ENCODE results near the gene AFTPH.
A peak's percentile ranks its signal among the peaks of the same experiment; 100 is the strongest.

The AFTPH gene, protein sequence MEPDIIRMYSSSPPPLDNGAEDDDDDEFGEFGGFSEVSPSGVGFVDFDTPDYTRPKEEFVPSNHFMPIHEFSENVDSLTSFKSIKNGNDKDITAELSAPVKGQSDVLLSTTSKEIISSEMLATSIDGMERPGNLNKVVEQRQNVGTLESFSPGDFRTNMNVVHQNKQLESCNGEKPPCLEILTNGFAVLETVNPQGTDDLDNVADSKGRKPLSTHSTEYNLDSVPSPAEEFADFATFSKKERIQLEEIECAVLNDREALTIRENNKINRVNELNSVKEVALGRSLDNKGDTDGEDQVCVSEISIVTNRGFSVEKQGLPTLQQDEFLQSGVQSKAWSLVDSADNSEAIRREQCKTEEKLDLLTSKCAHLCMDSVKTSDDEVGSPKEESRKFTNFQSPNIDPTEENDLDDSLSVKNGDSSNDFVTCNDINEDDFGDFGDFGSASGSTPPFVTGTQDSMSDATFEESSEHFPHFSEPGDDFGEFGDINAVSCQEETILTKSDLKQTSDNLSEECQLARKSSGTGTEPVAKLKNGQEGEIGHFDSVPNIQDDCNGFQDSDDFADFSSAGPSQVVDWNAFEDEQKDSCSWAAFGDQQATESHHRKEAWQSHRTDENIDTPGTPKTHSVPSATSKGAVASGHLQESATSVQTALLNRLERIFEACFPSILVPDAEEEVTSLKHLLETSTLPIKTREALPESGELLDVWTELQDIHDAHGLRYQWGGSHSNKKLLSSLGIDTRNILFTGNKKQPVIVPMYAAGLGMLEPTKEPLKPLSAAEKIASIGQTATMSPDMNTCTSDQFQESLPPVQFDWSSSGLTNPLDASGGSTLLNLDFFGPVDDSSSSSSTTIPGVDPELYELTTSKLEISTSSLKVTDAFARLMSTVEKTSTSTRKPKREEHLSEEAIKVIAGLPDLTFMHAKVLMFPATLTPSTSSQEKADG
- 57.8 to 161 (median 106) reads per million in 17 experiments for total RNA-seq

DNA sequence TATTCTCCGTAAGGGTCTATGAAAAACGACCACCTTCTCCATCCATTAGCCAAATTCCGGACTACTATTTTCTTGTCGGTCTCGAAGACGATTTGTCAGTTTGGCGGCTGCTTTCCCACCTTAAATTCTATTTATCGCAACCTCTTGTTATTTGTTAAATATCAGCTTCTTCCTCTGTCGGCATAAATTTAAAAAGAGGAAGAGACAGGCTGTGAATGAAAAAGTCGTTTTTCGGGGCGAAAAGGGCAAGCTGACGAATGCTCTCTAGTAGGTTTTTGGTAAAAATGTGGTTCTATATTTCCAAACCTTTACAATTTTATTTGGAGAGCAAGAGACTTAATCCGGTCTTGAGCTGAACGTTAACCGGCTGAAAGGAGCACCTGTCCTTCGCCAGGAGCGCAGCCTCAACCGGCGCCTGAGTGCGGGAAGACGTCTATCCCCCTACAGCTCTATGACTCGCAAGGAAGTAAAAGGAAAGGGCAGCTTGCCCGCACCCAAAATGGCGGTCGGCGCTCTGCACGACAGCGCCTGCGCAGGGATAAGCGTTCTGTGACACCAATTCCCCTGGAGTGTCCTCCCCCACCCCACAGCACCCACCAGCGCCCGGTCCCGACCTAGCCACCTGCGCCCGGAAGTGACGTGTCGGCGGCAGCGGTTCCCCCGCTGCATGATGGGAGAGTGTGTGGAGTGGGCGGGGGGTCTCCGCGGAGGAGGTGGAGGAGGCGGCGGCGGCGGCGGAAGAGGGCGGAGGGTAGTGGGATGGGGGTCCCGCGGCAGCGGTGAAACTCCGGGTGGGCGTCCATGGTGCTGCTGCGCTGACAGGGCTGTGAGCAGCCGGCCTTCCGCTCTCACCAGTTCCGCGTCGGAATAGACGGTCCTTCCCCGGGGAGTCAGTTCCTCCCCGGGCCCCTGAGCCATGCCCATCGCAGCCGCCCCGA is at the start of gene AFTPH:
AFTPH (plus strand) TSS at position 663 of the 938 bp plus-strand sequence. CDS start 27,147 bp downstream, outside the sequence.
- DNase-seq, result peak; percentile 98 to 99 (median 99)

DNA sequence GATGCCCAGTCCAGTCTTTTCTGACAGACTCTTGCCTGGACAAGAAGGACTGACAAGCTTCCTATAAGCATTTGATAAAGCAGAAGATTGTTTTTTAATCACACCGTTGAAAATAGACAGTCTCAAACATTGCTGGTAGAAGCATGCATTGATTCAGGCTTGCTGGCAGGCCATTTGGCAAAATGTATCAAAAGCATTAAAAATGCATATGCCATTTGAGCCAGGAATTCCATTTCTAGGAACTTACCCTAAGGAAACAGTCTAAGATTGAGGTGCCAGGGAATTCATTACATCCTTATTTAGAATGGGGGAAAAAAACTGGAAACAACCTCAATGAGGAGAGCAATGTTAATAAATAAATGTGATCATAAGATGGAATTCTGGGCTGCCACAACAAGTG is 49.5 kb upstream of the AFTPH start:
- no peak for DNase-seq

DNA sequence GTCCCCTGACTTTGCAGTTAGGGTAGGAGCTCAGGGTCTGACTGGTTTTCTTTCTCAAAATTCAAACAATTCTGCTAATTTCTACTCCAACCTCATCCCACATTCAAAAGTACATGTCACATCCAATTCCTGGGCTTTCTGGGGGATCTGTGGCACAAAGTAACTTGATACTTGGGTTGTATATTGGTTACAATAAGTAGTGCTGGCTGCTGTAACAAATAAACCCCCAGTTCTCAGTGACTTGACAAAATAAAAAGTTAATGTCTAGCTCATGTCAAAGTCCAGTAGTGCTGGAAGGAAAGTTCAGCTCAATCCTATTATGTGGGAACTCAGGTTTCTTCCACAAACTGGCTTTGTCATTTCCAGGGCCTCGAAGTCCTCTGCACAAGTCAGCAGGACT is 47.1 kb upstream of the AFTPH start:
- no peak for DNase-seq

DNA sequence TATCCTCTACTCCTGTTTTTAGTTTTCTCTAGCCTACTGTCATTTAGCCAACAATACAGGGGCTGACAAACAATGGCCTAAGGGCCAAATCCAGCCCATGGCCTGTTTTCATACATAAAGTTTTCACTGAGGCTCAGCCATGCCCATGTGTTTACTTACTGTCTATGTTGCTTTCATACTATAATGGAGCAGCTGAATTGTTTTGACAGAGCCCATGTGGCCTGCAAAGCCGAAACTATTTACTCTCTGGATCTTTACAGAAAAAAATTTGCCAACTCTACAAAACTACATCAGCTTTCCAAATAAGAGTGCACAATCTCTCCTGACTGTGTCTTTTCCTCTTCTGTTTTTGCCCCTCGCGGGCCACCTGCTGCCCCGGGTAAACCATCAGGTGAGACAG is 46.1 kb upstream of the AFTPH start:
- no peak for DNase-seq

DNA sequence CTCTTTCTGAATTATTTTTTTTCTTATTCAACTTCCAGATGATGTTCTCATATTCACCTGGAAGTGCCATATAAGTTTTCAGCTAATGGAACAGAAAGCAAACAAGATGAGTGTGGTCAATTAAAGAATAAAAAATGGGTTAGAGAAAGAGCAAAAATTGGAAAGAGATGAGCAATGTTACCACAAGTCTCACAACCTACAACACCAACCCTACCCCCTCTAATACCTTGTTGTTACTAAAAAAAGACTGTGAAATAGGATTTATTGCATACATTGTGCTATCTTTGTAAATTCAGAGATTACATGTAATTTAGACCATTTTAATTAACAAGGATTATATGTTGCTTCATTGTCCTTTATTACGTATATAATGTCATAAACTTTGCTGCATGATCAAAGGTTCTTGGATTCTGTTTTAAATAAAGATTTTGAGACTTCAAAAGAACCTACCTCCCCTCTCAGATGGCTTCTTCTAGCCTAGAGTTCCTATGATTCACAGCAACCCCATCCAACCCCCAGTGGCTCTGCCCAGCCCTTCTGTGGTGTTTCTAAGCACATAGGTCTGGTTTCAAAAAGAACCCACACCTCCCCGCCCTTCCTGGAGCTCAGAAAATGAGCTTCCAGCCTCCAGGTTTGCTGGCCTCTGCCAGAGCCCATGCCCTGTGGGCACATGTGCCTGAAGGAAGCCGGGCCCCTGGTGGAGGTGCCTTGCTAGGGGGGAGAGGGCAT is 45.5 kb upstream of the AFTPH start:
- DNase-seq, result no peak

DNA sequence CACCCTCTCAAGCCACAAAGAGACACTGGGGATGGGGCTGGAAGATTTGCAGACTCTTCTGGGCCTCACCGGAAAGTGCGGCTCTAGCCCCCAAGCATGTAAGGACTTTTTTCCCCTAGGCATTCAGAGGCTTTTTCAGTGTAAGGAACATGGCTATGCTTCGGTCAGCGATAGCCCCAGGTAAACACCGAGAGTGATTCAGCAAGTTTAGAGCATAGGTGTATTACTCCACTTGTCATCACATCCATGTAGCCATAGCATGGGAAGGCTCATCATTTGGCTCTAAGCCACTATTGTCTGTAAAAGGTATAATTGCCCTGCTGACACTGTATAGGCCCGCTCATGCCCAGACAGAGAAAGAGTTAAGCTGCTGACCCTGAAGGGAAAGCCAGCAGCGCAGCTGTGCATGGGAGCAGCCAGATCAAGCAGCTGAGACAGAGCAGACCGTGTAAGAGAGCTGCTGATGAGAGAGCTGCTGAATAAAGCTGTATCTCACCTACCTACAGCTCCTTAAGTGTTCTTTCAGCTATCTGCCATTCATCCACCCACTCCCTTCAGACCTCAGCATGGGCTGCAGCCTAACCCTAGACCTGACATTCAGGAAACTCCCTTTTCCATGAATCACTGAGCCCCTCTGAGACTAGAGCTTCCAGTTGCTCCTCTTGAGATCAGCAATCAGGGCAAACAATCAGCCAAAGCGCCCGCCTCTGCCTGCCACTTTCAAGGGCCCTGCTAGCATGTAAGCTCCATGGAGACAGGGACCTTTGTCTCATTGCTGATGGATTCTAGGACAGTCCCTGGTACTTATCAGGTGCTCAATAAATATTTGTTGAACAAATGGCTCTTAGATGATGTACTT is 44.6 kb upstream of the AFTPH start:
- DNase-seq, result no peak

DNA sequence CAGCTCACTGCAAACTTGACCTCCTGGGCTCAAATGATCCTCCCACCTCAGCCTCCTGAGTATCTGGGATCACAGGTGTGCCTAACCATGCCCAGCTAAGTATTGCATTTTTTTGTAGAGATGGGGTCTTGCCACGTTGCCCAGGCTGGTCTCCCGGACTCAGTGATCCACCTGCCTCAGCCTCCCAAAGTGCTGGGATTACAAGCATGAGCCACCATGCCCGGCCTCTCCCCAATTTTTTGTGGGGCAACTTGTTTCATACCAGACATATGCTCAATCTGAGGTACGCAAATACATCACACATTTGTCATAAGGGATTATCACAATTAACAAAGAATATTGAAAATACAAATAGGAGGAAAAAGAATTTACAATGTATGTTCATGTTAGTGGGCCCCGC is 42.5 kb upstream of the AFTPH start:
- DNase-seq, result no peak

DNA sequence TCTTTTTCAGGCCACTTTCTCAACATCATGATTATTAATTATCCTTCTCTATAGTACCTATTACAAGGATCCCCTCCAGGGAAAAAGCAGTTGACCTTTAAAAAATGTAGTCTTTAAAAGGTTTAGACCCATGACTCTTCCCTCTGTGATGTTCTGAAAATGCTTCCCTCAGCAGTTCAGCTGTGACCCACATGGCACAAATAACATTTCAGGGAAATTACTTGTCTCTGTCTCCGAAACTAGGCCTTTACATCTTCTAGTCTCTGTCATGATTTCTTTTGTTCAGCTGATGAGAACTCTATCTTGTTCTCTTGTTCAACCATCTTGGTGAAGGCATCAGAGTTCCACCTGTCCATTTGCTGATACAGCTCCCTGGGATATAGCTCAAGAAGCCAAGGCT is 41.9 kb upstream of the AFTPH start:
- DNase-seq, result no peak

DNA sequence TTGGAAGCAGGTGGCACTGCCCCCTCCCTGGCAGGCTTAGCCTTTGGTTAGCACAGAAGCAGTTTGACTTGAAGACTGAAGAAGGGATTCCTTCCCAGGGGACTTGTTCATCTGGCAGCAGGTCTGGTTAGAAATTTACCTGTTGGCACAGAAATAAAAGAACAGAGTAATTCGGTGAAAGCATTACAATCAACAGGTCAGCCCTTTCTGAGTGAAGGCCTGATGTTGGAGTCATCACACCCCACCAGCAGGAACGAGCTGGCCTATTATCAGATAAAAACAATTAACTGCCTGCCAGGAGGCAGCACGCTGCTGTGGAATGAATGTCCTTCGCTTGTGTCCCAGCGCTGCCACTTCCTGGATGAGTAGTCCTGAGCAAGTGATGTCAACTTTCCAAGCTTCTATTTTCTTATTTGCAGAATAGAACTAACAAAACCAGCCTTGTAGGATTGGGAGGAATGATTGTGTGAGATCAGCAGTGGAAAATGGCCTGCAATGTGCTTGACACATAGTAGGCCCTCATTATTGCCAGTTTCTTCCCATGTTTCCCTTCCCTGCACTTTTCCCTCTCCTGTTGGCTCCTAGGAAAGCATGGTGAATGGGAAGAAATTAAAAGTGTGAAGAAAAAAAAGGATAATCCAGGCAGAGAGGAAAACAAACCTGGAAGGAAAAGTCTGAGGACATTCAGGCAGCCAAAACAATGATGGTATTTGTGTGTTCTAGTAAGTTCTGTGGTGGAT is 41.2 kb upstream of the AFTPH start:
- DNase-seq, result no peak

DNA sequence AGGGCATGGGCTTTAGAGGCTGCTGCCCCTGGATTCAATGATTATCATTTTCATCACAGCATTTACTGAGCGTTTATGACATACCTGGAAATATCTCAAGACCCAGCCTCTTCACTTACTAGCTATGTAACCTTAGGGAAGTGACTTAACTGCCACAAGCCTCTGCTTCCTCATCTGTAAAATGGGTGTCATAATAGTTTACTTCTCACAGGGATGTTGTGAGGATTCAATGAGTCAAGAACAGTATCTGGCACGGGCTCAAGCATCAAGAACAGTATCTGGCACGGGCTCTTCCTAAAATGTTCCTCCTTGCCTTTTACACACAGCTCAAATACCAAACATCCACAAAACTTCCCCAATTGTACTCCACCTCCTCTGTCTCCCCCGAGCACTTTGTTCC is 38.8 kb upstream of the AFTPH start:
- peak; percentile 54 to 80 (median 64) for DNase-seq

DNA sequence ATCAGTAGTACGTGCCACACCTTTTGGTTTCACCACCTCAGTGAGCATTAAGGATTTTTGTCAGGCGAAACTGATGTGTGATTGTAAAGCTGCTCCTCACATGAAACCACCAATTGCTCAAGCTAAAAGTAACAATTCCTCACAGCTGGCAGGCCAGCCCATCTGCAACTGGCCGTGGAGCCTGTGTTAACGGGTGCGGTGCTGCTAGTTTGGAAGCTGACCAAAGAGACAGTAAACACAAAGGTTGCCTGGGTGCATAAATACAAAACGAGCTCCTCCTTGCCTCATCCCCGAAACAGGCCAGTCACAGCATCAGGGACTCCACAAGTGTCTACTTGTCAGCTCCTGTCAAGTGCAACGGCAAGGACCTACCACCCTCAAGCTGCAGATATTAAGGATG is 38.2 kb upstream of the AFTPH start:
- DNase-seq, result no peak

DNA sequence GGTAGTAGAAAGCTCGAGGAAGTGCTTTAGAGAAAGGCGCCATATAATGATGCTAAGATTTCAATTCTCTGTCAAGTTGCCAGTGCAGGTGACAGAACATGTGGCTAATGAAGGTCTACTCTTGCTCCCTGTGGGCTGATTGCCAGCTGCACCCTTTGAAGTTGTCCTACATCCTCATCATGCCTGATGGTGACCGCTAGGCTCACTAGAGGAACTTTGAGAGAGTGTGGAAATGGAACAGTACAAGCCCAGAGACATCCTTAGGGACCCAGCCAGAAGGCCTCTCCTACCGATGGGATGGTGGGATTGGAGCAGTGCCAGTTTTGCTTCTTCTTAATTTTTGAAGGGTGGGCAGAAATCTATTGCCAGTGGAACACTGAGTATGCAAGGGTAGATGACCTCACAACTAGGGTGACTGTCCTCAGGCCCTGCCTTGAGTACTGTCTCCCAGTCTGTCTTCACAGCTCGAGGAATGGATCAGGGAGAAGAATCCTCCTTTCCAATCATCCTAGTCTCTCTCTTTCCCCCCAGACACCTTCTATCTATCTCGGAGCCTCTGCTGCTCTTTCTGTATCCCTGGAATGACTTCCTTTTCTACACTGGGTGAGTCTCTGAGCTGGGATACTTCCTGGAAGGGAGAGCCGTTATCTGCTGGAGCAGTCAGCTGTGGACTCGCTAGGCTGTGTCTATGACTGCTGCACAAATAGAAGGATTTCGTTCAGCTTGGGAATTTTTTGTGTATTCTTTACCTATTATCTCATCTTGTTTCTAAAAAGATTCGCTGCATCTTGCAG is 36.7 kb upstream of the AFTPH start:
- DNase-seq, result no peak

DNA sequence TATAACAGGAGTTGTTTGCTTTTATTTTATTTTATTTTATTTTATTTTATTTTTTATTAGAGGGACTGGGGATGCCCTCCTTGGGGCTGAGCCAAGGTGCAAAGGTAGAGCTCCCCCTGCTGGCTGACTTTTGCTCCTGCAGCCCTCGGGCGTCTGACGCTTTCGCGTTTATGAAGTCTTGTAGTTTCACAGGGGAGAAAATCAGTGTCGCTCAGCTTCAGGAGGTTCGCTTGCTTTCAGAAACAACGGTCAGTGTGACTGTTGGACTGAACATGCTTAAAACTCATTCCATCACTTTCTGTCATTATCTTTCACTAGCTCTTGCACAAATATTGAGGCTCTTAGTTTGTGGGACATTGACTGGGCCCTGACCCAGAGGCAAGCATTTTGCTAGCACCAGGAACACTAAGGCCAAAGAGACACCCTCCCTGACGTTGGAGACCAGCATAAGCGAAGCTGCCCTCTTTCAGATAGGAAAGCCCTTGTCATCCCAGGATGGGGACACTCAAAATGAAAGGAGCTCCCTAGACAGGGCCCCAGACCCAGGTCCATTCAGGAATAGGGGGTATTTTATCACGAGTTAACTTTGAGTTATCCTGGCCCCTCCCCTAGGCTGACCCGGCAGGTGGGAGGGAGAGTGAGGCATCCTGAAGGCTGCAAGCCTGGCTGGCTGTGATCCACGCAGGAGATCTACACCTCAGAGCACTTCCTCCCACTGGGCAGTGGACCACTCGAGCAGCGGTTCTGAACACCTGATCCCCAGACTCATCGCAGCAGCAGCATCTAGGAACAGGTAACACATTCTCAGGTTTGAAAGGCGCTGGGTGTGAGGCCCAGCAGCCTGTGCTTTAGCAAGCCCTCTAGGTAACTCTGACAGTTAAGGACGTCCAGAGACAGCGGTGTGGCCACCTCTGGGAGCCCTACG is 35.8 kb upstream of the AFTPH start:
- peak; percentile 76 to 92 (median 87) for DNase-seq

DNA sequence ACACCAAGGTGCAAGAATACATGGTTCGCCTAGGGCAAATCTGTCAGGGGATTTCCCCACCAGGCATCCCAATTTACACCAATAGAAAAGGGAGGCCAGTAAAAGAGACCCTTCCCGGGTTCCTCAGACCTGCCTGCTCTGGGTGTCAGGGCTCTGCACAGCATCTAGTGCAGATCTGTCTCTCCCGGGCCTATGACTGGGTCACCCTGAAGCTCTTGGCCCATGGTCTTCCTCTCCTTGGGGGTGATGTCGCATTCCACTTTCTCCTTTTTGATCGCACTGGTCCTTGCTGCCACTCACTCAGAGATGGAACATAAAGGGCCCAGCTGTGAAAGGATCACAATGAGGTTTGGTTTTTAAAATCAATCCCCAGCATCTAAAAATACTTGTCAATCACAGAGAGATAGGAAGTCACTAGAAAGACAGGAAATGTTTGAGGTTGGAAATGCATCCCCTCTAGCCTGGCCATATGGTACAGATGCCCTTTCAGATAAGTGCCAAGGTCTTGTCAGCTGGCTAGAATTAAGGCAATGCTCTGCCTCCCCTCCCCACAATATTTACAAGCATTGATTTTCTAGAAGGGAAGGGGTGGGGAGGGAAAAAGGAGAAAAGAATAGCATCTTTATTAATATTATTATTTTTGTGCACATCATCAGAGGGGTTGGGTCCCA is 34.9 kb upstream of the AFTPH start:
- DNase-seq, result no peak

DNA sequence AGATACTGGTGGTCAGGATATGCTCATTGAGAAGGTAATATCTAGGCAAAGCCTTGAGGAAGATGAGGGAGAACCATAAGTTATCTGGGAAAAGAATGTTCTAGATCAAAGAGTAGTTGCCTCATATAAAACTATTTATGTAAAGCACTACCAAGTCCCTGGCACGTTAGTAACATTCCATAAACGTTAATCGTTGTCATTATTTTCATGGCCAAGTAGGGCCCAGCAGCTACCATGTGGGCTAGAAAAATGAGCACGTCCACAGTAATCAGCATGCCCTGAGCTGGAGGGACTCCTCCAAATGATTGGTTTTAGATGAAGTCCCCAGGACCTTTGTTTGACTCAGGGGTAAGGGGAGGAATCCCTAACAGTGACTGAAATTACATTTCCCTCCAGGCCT is 32.7 kb upstream of the AFTPH start:
- DNase-seq, result no peak

DNA sequence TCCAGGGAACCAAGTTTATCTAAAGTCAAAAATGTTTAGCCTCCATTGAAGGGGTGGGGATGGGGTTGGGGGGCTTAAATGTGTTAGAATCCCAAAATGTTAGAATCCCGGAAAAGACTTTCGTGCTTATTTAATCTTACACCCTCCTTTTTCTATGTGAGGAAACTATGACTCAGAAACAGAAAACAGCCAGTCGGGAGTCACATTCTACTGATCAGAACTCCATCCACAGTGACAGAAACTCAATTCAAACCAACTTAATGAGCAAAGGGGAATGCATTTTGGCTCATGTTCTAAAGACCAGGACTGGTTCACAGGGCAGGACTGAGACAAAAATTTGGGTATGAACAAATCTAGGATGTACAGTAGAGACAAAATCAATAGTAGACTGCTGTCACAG is 31.9 kb upstream of the AFTPH start:
- DNase-seq, result no peak

DNA sequence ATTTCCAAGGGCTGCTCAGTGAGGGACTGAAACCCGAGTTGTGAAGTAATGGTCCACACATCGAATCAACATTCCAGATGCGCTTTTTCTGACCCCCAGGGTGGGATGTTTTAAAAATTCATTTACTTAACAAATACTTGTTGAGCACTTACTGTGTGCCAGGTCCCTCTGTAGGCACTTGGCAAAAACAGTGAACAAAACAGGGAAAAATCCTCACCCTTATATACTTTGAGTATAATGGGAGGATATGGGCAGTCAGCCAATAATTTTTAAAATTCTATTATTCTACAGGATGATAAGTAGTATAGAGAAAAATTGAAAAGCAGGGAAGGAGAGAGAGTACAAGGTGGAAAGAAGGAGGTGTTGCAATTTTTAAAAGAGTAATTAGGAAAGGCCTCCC is 31.3 kb upstream of the AFTPH start:
- DNase-seq, result no peak
